Keratinocyte (primary cell): ENCODE data around the gene L3MBTL3.

ENCODE experiments used
- EZH2 ChIP-seq: IDR thresholded peaks from one replicate; pipeline ENCODE4 v1.6.1; 2012; ENCODE audit warnings: inconsistent platforms, mild to moderate bottlenecking, low read length, moderate library complexity
- TF ChIP-seq, protein P1 (sequence below), 3 experiments: IDR thresholded peaks in 1 of 3; conservative IDR thresholded peaks in 1 of 3; optimal IDR thresholded peaks in 1 of 3; 2 replicates in 2 of 3; 3 replicates in 1 of 3; pipeline versions ENCODE3 to v1.5.1; 2011; ENCODE audit warnings: low read length in 3 of 3, mild to moderate bottlenecking in 3 of 3, moderate library complexity in 2 of 3, control low read depth in 1 of 3, inconsistent platforms in 1 of 3; ENCODE audit not compliant: insufficient read depth in 2 of 3; ENCODE audit errors: extremely low read depth in 1 of 3

DNA sequence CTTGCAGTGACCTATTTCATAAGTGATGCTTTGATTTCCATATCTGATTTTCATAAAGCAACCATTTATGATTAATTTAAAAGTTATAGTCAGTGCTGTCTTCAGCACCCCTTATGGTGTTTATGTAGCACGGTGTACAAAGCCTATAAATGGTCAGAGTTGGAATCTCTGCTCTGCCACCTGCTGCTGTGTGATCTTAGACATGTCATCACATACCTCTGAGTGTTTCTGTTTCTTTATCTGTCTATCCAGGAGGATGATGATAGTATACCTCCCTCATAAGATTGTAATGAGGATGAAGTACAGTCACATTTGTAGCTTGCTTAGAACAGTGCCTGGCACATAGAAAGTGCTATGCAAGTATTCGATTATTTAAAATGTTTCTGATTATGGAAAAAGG lies 103.9 kb downstream of the L3MBTL3 start:
- TF ChIP-seq, protein P1, sequence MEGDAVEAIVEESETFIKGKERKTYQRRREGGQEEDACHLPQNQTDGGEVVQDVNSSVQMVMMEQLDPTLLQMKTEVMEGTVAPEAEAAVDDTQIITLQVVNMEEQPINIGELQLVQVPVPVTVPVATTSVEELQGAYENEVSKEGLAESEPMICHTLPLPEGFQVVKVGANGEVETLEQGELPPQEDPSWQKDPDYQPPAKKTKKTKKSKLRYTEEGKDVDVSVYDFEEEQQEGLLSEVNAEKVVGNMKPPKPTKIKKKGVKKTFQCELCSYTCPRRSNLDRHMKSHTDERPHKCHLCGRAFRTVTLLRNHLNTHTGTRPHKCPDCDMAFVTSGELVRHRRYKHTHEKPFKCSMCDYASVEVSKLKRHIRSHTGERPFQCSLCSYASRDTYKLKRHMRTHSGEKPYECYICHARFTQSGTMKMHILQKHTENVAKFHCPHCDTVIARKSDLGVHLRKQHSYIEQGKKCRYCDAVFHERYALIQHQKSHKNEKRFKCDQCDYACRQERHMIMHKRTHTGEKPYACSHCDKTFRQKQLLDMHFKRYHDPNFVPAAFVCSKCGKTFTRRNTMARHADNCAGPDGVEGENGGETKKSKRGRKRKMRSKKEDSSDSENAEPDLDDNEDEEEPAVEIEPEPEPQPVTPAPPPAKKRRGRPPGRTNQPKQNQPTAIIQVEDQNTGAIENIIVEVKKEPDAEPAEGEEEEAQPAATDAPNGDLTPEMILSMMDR (optimal IDR thresholded peaks at IDR 0.05 in 1 of 3, IDR thresholded peaks at IDR 0.05 in 1 of 3, conservative IDR thresholded peaks at IDR 0.05 in 1 of 3; ENCODE audit: extremely low read depth in 1 of 3, insufficient read depth in 2 of 3, low read length in 3 of 3): no peak
- no peak for TF ChIP-seq EZH2
